Fibroblast of peridontal ligament (primary cell): Measurements from ENCODE around the gene SRRM1.

Experiments used
- DNase-seq: peaks from one replicate; pipeline ENCODE4 v3.0.0-alpha.2; 2010; ENCODE audit errors: extremely low read depth

The SRRM1 gene

GRCh38 chr1:24642481-24643362 lies at the start of gene SRRM1:
TSS of gene SRRM1 (plus strand) at chr1:24643302. CDS start at chr1:24643327, 25 bp downstream.
- DNase-seq, result peak; percentile 100

- no peak for DNase-seq
Observed at GRCh38 chr1:24594328-24594598, 48.8 kb upstream of the SRRM1 start.

GRCh38 chr1:24596401-24596880 lies 46.7 kb upstream of the SRRM1 start:
- no peak for DNase-seq

DNA sequence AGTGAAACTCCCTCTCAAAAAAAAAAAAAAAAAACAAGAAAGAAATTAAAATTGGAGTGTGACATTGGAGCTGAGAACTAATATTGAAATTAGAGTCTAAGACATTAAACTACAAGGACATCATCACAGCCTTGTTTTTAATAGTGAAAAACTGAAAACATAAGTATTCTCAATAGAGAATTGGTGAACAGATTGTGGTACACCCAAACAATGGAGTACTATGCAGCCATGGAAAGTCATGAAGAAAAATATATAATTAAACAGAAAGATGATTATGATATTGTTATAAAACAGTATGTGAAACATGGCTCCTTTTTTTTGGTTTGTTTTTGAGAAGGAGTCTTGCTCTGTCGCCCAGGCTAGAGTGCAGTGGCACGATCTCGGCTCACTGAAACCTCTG lies 43.8 kb upstream of the SRRM1 start:
- no peak for DNase-seq

- DNase-seq, result no peak
Observed at GRCh38 chr1:24600551-24600950, 42.6 kb upstream of the SRRM1 start.

DNA sequence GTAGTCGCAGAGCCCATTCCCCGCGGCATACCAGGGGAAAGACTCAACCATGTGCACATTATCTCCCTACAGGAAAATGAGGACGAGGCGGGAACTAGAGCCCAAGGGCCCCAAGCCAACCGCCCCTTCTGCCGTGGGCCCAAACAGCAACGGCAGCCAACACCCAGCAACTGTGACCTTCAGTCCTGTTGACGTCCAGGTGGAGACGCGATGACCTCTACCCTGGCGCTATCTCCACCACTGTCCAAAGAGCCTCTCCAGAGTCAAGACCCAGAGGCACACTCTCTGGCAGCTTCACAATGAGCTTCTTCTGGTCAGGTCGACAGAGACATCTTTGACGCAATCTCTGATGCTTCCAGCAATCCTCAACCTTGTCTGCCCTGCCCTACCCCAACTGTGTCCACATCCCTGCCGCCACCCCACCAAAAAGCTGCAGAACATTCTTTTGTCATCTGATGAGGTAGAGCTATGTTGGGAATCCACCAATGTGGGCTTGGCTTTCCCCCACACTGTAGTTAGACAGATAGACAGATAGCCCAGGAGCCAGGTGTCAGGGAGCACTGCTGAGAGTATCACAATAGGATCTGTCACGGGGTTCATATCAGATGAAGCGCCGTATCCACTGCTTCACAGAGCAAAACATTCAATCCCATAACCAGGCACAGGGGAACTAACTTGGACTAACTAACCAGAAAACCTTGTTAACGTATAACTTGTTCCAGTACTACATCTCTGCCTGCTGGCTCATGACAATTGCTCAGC lies 37.4 kb upstream of the SRRM1 start:
- DNase-seq, result no peak

DNA sequence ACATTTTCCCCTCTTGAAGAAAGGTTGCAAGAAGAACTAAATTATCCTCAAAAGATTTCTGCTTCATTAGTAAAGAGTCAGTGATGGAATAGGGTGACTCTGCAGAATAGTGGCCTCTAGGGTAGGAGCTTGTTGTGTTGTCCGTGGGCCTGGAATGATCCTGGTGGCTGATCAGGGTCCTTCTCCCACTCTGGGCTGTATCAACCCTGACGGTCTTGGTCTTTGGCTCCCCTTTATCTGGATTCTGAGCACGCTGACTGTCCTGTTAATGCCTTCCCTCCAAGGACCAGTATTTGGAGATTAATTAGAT lies 36.9 kb upstream of the SRRM1 start:
- no peak for DNase-seq

GRCh38 chr1:24606621-24607020 lies 36.5 kb upstream of the SRRM1 start:
- DNase-seq, result no peak

DNA sequence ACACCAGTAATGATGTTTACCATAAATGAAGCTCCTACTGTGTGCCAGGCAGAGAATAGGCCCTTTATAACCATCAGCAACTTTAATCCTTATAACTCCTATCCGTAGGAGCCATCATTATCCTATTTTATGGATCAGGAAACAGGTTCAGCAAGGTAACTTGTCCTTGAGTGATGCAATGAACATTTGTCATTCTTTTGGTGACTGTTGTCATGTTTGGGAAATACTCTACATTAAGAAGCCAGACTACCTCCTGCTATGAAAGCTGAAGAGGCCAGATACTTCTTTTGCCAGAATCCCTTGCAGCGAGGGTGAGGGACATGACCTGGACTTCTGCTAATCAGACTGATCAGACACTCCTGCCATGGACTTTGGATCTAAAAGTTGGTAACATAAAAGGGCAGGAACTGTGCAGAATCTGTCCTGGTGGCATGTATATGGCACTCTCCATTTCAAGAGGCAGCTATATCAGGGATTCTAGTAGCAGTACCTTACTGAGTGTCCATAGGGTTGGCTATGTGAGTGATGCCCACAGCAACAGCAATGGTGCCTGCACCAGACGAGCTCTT lies 33.1 kb upstream of the SRRM1 start:
- DNase-seq, result no peak

DNA sequence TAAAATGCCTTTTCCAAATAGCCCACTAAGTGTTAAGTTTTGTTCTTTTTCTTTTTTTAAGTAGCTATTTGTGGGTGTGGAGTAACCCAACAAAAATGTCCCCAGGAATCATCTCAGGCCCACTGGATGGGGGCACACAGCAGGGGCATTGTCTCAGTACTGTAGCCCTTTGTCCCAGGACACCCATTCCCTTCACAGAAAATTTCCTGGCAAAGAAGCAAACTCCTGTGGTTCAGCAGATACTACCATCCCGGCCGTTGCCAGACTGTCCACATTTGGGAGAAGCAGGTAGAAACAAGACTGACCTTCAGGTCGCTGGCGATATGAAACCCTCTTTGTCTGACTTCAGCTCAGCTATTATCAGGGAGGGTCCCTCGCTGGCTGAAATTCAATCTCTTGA lies 23.7 kb upstream of the SRRM1 start:
- no peak for DNase-seq

GRCh38 chr1:24620678-24621077 lies 22.4 kb upstream of the SRRM1 start:
- DNase-seq, result no peak

- DNase-seq, result no peak
Observed at GRCh38 chr1:24621121-24621520, 22.0 kb upstream of the SRRM1 start.

GRCh38 chr1:24622218-24622617 lies 20.9 kb upstream of the SRRM1 start:
- no peak for DNase-seq

DNA sequence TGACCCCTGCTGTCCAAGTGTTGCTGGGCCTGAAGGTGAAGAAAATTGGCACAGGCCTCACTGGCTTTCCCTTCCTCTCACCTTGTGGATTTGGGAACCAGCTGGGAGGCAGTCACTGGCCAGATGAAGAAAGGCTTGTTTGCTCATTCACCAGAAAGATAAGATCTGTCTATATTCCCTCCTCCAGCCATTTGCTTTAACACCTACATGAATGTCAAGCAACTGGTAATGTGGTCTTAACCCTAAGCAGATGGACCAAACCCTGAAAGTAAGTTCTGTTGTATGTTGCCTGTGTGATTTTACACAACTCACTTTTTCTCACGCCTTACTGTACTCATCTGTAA lies 10.3 kb upstream of the SRRM1 start:
- DNase-seq, result no peak

DNA sequence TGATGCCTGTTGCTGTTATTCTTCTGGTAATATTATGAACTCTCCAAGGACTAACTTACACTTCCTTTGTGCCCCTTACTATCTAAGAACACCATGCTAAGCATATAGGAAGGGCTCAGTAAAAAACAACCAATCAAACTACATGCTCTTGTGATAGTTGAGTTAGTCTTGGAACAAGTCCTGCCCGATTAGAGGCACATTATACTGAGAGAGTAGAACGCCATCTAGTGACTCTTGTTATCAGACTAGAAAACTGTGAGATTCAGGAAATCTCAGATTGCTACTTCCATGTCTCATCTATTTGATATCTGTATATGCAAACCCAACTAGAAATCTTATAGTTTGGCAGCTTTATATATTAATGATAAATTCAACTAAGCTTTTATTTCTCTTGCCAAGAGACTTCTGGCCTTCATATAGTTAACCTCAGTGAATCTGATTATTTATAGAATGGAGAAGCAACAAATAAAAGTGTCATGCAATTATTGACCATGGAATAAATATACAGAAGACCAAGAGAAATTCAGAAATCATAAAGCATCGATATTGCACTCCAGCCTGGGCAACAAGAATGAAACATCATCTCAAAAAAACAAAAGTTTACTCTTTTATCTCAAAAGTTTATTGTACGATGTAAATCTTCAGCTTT lies 7.8 kb upstream of the SRRM1 start:
- peak; percentile 86 for DNase-seq

- DNase-seq, result no peak
Observed at GRCh38 chr1:24636661-24637357, 6.3 kb upstream of the SRRM1 start.

DNA sequence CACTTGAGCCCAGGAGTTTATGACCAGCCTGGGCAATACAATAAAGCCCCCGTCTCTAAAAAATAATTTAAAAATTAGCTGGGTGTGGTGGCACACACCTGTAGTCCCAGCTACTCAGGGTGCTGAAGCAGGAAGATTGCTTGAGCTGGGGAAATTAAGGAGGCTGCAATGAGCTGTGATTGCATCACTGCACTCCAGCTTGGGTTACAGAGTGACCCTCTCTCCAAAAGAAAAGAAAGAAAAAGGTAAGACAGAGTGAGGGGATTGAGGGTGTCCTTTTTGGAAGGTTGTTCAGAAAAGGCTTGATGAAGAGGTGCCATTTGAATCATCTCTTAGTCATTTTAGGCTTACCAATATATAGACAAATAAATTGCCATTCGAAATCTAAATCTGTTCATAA lies 4.0 kb upstream of the SRRM1 start:
- DNase-seq, result no peak

DNA sequence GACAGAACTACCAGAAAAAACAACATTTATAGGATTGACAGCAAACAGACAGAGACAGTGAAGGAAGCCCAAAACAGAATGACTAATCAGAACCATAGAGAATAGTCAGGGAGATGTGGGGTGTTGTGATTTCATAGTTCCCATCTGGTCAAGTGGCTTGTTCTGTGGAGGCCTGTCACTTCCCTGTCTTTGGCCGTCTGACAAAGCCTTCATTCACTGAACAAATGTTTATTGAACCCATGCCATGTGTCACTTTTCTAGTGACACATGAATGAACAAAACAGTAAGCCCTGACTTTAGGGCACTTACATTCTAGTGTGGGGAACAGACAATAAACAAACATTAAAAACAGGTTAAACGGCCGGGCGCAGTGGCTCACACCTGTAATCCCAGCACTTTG lies 3.2 kb upstream of the SRRM1 start:
- DNase-seq, result no peak

DNA sequence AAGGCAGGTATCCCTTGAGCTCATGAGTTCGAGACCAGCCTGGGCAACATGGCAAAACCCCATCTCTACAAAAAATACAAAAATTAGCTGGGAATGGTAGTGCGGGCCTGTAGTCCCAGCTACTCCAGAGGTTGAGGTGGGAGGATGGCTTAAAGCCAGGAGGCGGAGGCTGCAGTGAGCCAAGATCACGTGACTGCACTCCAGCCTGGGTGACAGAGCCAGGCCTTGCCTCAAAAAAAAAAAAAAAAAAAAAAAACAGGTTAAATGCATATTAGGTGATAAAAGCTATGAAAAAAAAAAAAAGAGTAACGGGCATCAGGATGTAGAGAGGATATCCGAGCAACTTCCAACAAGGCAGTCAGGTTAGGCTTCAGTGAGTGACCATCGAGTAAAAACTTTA lies 2.8 kb upstream of the SRRM1 start:
- DNase-seq, result no peak

DNA sequence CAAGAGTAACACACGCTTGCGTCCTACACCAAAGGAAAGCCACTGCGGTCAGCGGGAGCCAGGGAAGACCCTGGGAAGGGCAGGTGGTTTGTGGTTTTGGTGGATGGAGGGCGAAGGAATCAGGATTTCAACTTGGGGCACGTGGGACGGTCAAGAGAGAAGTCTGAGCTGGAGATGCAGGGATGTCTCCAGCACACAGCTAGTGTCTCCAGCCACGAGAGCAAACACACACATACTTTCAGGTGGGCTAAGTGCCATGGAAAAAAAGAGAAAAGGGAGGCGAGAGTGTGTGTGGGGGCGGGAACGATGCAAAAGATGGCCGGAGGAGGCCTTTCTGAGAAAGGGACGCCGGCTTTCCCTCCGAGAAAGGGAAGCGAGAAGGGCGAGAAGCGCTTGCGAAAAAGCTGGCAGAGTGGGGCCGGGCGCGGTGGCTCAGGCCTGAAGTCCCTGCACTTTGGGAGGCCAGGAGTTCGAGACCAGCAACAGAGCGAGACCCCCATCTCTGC lies 1.4 kb upstream of the SRRM1 start:
- DNase-seq, result peak; percentile 53

- no peak for DNase-seq
Observed at GRCh38 chr1:24643363-24644099, 429 bp downstream of the SRRM1 start.
